Activated CD4-positive, alpha-beta T cell treated with anti-CD3 and anti-CD28 coated beads, Interleukin-2, Interleukin-6, amounts not matched to agents 100 ng/mL and 50 ng/mL, durations not matched to agents 16 hours and 8 hours (primary cell): Measurements from ENCODE around the gene TIGD6.
"Not testable (repeated sequence)": the region's sequence is repeated elsewhere in the genome, so short reads cannot be mapped to it uniquely, and the experiment has no call there.

Experiments
- DNase-seq: peaks from one replicate; pipeline ENCODE4 v3.0.0-alpha.2; 2020

TIGD6 gene

DNA sequence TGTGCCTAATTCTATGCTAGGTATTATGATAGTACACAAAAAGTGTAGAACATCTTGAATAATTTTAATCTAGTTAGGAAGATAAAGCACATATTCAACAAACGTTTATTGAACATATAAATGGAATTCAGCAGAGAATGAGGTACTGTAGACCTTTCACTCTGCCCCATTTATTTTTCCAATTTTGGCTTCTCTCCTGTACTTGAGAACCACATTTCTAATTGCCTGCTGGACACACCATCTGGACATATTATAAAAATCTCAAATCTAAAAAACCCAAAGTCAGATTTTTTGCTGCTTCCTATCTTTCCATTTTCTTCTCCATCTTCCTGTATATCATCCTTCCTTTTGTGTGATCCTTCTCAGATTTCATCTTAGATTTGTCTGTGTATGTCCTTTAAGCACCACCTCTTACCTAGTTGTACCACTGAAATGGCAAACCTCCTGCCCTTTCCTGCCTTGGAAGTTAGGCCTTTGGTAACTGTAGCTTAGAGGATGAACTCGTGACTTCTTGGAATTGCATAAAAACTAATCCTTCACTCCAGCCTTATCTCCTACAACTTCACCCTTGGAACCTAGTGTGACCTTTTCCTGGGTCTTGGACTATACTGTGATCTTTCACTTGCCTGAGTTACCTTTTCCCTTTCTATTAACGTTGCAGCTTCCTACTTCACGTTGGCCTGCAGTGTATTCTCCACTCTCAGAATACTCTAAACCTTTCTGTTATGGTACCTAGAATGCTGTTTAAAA is 31.1 kb downstream of the TIGD6 start:
- DNase-seq: no peak

DNA sequence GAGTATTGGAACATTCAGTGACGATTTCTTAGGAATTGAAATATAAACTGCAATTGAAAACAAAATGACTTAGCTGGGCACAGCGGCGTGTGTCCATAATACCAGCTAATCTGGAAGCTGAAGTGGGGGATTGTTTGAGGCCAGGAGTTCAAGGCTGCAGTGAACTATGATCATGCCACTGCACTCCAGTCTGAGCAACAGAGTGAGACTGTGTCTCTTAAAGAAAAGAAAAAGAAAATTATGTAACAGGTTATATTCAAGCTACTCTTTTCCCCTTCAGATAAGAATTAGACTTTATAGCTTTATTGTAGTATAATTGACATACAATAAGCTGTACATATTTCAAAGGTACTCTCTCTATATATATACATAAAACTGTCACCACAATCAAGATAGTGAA is 33.5 kb downstream of the TIGD6 start:
- DNase-seq: no peak

DNA sequence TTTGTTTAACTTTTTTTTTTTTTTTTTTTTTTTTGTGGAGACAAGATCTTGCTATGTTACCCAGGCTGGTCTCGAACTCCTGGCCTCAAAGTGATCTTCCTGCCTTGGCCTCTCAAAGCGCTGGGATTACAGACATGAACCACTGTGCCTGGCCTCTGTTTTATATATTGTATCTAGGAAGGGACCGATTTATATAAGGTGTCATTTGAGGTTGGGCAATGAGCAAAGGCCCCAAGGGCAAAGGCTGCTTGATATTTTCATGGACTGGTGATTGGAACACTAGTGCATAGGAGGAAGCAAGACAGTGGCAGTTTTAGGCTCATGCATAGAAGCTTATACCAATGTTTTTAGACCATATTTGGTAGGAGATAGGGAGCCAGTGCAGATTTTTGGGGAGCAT is 36.7 kb downstream of the TIGD6 start:
- DNase-seq: no peak

DNA sequence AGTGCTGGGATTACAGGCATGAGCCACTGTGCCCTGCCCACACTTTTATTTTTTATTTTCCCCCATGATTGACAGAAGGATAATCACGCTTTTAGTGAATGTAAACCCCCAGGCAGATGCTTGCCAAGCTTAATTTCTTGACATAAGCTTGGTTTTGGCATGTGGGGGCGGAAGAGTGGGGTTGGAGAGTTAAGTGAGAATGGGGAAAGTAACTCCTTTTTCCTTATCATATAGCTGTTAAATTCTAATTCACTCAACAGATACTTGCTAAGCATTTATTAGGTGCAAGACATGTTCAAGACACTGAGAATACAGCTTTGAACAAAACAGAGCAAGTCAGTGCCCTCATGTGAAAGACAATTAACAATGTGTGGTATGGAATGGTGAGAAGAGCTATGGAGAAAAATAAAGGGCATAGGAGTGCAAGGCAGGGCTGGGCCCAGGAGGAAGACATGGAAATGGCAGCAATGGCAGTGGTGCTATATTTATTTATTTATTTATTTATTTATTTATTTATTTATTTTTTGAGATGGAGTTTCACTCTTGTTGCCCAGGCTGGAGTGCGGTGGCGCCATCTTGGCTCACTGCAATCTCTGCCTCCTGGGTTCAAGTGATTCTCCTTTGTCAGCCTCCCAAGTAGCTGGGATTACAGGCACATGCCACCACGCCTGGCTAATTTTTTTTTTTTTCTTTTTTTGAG is 37.7 kb downstream of the TIGD6 start:
- DNase-seq: no peak

DNA sequence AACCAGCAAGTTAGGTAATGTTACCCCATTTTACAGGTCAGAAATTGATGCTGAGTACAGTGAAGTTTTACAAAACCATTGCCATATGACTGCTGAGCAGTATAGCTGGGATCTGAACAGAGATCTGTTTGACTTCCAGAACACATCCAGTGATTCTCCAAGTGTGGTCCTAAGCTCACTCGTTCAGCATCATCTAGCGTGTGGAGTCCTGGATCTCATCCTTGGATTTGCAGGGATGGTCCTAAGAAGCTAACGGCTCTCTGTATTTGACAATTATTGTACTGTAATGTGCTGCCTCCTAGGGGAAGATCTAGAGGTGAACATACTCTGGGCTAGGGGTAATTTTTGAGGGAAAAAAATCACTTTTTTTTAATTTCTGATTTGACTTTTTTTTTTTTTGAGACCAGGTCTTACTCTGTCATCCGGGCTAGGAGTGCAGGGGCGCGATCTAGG is 38.5 kb downstream of the TIGD6 start:
- peak; percentile 33 for DNase-seq

DNA sequence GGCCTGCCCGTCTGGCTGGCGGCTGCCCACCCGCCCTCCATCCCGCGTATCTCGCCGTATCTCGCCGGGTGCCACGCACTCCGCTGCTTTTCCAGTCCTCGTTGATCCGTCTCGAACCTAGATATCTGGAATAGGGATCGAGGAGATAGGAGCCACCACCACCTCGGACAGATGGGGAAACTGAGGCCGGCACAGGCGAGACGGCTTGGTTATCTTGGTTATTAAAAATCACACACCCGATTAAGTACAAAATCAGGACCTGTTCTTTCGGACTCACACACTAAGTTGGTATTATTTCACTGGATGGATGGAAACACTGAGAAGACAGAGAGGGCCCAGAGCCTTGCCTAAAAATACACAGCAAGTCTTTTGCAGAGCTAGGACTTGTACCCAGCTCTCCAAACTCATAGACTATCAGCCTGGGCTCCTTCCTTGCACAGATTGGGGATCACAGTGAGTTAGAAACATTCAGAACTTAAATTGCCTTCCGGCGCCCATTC is 39.2 kb downstream of the TIGD6 start:
- DNase-seq: peak; percentile 7

DNA sequence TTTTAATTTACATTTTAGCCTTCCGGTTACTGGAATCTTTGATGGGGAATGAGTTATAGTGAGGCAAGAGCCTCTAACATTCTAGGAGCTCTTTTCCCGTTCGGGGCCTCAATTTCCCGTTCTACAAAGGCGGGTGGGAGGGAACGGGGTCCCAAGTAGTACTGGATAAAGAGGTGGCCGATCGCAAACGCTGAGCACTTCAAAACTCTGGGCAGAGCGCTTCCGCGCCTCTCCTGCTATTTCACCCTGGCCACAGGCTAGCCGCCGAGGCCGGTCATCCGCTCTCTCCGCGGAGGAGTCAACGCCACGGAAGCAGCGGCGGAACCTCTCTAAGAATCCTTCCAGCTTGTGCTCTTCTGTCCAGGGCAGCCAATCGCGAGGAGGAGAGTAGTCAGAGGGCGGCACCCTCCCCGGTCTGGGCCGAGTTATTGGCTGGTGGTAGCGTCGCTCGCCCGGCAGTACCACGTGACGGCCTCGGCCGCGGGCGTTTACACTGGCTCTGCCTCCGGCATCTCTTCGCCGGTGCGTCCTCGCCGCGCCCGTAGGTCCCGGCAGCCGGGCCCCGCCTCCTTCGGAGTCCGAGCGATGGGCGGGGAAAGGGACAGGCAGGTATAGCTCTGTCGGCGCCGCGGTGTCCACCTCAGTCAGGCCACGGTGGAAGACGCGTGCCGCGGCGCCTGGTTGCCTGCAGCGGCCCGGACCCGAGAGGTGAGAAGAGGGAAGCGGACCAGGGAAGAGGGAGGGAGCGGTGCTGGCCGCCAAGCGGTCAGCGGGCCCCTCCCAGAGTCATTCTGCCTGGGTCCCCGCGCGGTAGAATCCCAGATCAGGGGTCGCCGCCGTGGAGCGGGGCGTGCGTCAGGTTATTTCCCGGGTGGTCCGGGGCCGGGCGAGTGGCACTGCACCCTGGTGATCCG is 39.9 kb downstream of the TIGD6 start, which contains the start of gene SLC26A2:
Gene SLC26A2 (plus strand): TSS at position 487 of the 914 bp plus-strand sequence. CDS start 16,895 bp downstream, outside the sequence.
- peak; percentile 98 for DNase-seq

DNA sequence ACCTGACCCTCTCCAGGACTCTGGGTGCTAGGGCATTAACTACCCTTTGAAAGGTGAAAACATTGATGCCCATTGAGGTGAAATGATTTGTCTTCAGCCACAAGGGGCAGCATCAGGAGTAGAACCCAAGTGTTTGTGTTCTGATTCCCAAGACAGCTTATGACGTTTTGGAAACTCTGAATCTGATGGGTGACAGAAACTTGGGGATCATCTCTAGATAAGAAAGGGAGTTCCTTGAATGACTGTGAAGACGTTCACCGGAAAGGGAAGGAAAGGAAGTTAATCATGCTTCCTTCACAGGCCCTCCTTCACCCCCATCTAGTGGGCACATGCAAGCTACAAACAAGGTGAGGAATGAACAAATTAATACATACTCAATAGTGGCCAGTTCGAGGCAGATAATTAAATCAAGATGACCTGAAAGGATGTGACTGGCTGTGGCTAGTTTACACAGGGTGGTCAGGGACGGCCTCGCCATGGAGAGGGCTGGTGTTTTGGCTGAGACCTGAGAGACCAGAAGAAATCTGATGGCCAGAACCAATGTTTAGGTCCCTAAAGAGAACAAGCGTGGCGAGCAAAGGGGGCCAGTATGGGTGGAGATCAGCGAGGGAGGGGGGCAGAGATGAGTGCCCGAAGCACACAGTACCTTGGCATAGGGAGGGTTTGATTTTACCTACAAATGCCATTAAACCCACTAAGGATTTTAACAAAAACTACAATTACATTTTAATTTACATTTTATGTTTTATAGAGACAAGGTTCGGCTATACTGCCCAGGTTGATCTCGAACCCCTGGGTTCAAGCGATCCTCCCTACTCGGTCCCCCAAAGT is 40.8 kb downstream of the TIGD6 start:
- DNase-seq: peak; percentile 85

DNA sequence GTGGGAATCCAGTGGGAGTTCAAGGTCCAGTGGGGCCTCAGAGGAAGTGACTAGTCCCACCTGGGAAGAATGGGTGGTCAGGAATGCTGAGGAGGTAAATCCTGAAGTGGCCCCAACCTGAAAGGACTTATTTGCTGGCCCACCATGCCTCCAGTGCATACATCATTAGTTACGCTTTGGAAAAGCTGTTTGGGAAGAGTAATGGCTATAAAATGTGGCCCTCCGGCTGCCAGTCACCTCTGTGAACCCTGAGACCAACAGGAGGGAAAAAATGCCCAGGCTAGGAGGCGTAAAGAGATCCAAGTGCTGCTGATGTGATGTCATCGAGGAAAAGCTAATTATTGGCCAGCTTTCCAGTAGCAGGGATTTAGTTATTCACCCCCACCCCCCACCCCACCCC is 42.6 kb downstream of the TIGD6 start:
- no peak for DNase-seq

DNA sequence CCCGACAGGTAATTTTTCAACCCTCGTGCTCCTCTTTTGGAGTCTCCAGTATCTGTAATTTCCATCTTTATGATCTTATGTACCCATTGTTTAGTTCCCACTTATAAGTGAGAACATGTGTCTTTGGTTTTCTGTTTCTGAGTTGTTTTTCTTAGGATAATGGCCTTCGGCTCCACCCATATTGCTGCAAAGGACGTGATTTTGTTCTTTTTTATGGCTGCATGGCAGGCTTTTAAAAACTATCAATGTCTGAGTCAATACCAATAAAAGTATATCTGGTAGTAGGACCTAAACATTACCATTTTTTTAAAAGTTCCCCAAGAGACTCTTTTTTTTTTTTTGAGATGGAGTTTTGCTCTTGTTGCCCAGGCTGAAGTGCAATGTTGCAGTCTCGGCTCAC is 43.8 kb downstream of the TIGD6 start:
- DNase-seq: no peak

DNA sequence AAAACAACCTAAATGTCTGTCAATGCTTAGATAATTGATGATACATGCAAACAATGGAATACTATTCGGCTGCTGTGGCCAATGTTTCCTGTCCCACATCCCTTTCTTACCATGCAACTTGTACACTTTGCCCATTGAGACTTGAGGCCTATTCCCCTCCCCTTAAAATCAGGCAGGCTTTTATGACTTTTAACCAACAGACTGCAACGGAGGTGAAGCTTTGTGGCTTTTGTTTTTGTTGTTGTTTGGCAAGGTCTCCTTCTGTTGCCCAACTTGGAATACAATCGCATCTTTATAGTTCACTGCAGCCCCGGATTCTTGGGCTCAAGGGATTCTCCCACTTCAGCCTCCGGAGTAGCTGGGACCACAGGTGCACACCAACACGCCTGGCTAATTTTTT is 45.7 kb downstream of the TIGD6 start:
- DNase-seq: no peak

DNA sequence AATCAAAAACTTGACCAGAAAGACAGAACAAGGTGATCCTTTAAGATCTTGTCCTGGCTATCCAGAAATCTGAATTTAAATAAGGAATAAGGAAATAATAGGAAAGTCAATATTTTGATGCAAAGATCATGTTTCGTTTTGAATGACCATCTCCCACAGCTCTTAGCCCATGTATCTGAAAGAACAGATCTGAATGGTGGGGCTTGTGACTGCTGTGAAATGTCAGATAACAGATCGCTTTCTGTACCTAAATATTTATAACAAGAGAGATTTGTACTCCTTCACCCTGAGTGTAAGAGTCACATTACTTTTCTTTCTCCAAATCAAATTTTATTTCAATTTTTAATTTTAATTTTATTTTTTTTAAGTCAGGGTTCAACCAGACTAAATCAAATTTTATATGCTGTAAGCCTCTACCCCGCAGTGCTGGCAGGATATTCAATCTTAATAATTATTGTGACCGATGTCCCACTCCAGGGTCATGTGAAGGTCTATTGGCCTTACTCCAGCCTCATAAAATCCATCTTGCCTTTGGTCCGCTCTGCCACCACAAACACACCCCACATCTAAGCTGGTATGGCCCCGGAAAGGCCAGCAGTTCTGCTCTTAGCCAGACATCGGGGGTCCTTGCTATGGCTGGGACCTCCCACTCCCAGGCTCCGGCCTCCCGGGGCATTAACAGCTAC is 46.9 kb downstream of the TIGD6 start:
- DNase-seq: no peak

DNA sequence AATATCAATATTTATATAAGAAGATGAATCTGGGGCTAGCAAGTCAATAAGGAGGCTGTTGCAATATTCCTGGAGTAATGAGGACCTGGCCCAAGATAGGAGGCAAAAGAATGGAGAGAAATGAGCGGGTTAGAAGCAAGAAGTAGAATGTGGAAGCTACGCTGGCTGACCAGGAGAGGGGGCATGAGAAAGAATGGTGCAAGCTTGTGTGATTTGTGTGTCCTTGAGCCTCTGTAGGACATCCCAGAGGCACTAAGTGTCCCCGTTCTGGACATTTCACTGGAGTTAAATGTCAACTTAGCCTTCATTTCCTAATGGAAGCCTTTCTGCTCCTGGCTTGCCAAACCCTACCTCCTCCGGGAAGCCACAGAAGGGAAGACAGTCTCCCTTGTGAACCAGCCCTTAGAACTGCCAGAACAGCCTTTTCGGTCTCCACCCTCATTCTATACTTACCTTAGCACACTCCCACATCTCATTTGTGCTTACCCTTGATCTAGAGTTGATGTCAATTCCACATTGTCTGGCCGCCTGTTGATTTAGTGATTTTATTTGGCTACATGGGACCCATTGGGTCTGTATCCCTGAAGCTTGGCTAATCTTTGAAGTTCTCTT is 49.2 kb downstream of the TIGD6 start:
- no peak for DNase-seq

DNA sequence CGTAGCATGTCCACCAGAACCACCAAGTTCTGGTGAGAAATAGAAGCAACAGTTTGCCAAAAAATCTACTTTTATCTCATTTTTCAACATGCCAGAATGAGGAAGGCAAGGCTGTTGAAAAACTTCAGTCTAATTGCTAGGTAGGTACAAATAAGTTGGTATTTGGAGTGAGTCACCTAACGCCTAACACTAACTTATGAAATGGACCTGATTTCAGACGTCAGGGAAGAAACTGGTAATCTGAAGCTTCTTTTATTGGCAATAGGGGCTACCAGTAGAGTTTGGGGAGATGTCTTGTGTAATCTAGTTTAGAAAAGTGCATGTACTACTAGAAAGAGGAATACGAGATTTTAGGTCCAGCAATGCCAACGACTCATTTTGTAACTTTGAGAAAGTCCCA is 51.5 kb downstream of the TIGD6 start:
- DNase-seq: no peak

DNA sequence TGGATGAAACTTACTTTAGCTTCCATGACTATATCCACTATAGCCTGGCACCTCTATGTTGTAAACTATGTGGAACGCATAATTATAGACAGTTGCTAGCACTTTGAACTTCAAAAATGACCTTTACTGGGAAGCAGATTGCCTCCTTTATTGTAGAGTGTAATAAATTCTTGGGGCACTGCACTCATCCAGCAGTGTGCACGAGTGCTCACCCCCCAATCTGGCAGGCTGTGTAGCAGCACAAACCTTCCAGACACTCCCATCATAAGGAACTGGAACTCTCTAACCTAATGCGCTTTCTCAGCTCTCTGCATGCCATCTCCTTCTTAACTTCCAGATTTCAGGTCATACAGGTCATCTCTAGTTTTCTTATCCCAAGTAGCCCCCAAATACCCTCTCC is 54.3 kb downstream of the TIGD6 start:
- DNase-seq: no peak

DNA sequence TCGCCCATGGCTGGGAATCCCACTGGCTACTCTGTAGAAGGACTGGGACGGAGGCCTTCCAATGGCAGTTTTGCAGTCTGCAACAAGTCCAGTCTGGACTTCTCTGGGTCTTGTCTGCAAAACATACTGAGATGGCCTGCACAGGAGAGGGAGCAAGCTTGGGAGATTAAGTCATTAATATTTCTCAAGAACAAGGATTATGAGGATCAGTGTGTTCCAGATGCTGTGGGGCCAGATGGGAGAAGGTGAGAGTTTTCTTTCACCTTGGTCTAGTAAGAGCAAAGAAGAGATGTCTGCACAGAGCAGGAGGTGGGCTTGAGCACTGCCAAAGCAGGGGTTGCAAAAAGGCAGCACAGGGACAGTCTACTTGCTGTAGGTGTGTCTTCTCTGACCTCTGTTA is 55.8 kb downstream of the TIGD6 start, which contains the start of gene PDE6A:
Gene PDE6A (minus strand): TSS at position 128 of the 400 bp plus-strand sequence. CDS start 120 bp downstream, at position 8.
- no peak for DNase-seq

DNA sequence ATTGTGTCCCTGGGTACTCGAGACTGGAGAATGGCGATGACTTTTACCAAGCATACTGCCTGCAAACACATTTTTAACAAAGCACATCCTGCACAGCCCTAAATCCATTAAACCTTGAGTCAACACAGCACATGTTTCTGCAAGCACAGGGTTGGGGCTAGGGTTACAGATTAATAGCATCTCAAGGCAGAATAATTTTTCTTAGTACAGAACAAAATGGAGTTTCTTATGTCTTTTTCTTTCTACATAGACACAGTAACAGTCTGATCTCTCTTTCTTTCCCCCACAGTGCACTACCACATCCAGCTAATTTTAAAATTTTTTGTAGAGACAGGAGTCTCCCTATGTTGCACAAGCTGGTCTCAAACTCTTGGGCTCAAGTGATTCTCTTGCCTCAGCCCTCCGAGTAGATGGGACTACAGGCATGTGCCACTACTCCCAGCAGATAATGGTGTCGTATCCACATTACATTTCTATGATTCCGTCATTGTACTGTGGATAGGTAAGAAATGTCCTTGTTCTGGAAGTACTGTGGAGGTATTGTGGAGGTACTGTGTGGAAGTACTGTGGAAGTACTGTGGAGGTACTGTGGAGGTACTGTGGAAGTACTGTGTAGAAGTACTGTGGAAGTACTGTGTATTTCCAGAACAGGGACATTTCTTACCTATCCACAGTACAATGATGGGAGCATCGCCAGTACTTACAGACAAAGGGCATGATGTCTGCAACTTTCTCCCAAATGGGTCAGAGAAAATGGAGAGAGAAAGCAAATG is 57.1 kb downstream of the TIGD6 start:
- not testable (repeated sequence) for DNase-seq
